Activated naive CD4-positive, alpha-beta T cell (primary cell): Measurements from ENCODE around the gene SYNJ2.

ENCODE experiments used
- DNase-seq, 4 experiments: peaks; one replicate each; lab custom pipeline; 2025; lab: John Stamatoyannopoulos, UW

The SYNJ2 gene

DNA sequence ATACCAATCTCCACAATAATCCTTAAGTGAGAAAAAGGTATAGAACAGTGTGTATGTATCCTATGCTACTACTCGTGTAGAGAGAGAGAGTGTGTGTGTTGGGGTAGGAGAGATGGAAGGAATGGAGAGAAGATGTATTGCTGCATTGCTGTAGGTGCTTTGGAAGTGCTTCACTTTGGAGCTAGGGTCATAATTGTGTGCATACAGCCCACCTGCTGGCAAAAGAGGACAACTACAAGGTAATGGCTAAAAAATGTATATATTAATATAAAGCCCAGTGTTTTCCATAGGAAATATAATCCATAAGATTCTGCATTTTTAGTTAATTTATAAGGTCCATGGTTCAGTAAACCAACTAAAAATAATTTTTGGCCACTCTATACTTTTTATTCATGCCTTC is 150.3 kb downstream of the SYNJ2 start:
- no peak for DNase-seq

DNA sequence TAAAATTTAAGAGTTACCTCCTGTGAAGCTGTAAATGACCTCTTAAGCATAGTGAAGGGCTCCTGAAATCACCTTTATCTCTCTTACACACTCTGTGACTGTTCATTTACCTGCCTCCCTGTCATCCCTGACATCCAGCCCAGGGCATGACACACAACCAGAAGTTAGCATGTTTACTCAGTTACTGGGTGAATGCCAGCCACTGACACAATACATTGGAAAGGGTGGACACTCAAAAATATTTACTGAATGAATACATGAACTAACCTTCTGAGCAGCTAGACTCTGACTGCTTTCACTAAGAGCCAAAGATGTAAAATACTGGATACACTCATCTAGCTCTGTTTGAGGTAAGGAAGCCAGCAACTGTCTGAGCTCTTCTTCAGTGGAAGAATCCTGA is 161.1 kb downstream of the SYNJ2 start:
- DNase-seq, result no peak

DNA sequence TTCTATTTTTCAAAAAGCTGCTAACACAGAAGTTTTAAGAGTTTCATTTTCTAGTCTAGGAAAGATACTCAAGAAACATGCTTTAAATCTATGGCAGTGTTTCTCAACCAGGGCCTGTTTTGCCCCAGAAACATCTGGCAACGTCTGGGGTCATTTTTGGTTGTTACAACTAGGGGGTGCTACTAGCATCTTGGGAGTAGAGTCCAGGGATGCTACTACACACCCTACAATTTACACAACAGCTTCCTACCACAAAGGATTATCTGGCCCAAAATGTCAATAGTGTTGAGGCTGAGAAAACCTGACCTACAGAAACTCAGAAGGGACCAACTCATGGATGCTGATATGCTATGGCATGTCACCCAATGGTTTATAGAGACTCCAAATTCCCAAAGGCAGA is 162.0 kb downstream of the SYNJ2 start:
- no peak for DNase-seq
